HL-60 (cell line): ENCODE data around the gene SHISA6.

Source experiments
- DNase-seq, 2 experiments: peaks; one replicate each; pipeline ENCODE4 v3.0.0-alpha.2; 2010 to 2020; ENCODE audit warnings: low read depth in 1 of 2, low spot score in 1 of 2
- H3K27ac ChIP-seq: fragments of 250-450 bp; sonication (Bioruptor Pico); replicated peaks from 2 replicates; pipeline ENCODE4 v1.5.1; 2020; ENCODE audit warnings: mild to moderate bottlenecking, moderate library complexity
- H3K27me3 ChIP-seq: fragments of 250-450 bp; sonication (Bioruptor Pico); 2 replicates; pipeline ENCODE4 v1.5.1; 2021; ENCODE audit warnings: mild to moderate bottlenecking, moderate library complexity; ENCODE audit not compliant: insufficient read depth, poor library complexity, severe bottlenecking
- H3K4me3 ChIP-seq: replicated peaks from 2 replicates; pipeline ENCODE4 v1.5.1; 2011; ENCODE audit warnings: mild to moderate bottlenecking, control low read depth, low read length; ENCODE audit not compliant: insufficient read depth
- GABPA ChIP-seq: IDR thresholded peaks from 2 replicates; pipeline ENCODE4 v1.6.1; 2012; ENCODE audit warnings: low read depth
- POLR2AphosphoS5 ChIP-seq: IDR thresholded peaks from 2 replicates; pipeline ENCODE4 v1.6.1; 2012; ENCODE audit warnings: low read depth
- SPI1 ChIP-seq: IDR thresholded peaks from 2 replicates; pipeline ENCODE4 v1.6.1; 2012; ENCODE audit warnings: low read depth, mild to moderate bottlenecking, borderline replicate concordance
- TF ChIP-seq, protein P1 (sequence below): IDR thresholded peaks from 2 replicates; pipeline ENCODE4 v1.6.1; 2012; ENCODE audit warnings: low read depth; ENCODE audit not compliant: insufficient replicate concordance
- TF ChIP-seq, protein P2 (sequence below): IDR thresholded peaks from one replicate; pipeline ENCODE4 v1.5.1; 2011; ENCODE audit warnings: low read length, control low read depth, inconsistent platforms; ENCODE audit not compliant: insufficient read depth

SHISA6 gene

GRCh38 chr17:11369575-11369974 lies 128.6 kb downstream of the SHISA6 start:
- TF ChIP-seq, protein P1, sequence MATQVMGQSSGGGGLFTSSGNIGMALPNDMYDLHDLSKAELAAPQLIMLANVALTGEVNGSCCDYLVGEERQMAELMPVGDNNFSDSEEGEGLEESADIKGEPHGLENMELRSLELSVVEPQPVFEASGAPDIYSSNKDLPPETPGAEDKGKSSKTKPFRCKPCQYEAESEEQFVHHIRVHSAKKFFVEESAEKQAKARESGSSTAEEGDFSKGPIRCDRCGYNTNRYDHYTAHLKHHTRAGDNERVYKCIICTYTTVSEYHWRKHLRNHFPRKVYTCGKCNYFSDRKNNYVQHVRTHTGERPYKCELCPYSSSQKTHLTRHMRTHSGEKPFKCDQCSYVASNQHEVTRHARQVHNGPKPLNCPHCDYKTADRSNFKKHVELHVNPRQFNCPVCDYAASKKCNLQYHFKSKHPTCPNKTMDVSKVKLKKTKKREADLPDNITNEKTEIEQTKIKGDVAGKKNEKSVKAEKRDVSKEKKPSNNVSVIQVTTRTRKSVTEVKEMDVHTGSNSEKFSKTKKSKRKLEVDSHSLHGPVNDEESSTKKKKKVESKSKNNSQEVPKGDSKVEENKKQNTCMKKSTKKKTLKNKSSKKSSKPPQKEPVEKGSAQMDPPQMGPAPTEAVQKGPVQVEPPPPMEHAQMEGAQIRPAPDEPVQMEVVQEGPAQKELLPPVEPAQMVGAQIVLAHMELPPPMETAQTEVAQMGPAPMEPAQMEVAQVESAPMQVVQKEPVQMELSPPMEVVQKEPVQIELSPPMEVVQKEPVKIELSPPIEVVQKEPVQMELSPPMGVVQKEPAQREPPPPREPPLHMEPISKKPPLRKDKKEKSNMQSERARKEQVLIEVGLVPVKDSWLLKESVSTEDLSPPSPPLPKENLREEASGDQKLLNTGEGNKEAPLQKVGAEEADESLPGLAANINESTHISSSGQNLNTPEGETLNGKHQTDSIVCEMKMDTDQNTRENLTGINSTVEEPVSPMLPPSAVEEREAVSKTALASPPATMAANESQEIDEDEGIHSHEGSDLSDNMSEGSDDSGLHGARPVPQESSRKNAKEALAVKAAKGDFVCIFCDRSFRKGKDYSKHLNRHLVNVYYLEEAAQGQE, result no peak
- no peak for TF ChIP-seq GABPA
- no peak for TF ChIP-seq SPI1
- no peak for TF ChIP-seq POLR2AphosphoS5
- TF ChIP-seq, protein P2, sequence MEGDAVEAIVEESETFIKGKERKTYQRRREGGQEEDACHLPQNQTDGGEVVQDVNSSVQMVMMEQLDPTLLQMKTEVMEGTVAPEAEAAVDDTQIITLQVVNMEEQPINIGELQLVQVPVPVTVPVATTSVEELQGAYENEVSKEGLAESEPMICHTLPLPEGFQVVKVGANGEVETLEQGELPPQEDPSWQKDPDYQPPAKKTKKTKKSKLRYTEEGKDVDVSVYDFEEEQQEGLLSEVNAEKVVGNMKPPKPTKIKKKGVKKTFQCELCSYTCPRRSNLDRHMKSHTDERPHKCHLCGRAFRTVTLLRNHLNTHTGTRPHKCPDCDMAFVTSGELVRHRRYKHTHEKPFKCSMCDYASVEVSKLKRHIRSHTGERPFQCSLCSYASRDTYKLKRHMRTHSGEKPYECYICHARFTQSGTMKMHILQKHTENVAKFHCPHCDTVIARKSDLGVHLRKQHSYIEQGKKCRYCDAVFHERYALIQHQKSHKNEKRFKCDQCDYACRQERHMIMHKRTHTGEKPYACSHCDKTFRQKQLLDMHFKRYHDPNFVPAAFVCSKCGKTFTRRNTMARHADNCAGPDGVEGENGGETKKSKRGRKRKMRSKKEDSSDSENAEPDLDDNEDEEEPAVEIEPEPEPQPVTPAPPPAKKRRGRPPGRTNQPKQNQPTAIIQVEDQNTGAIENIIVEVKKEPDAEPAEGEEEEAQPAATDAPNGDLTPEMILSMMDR, result no peak
- no peak overlapping the region for H3K4me3 ChIP-seq
- H3K27ac ChIP-seq, result no peak overlapping the region
- DNase-seq, result no peak
- no peaks in the 10 kb centered on the region for H3K27me3 ChIP-seq

- Histone ChIP-seq H3K27ac (no peak overlapping the region), H3K4me3 (no peak overlapping the region), H3K27me3 (no peaks in the 10 kb centered on the region)
- TF ChIP-seq POLR2AphosphoS5, result no peak
- TF ChIP-seq GABPA, result no peak
- TF ChIP-seq, protein P1, result no peak
- TF ChIP-seq, protein P2, result no peak
- TF ChIP-seq SPI1, result no peak
- DNase-seq, result no peak
These were observed 131.7 kb downstream of the SHISA6 start for GRCh38 chr17:11372692-11373091.

DNA sequence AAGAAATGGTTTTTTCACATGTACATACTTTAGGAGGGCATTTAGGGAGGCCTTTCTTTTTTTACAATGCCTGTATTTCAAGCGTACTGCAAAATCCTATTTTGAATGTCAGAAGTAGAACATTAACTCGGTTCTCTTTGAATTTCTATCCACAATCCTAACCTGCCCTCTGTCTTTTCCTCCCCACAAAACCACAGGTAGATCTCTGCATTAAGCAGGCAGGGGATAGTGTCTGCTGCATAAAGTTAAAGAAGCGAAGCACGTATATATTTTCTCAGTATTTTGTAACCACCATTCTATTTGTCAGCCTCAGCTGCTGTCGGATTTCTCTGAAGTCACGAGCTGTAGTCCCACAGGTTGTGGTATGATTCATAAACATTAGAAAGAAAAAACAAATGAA lies 137.5 kb downstream of the SHISA6 start:
- Histone ChIP-seq H3K27me3 (no peaks in the 10 kb centered on the region), H3K4me3 (no peak overlapping the region), H3K27ac (no peak overlapping the region)
- no peak for DNase-seq
- TF ChIP-seq SPI1 (no peak), GABPA (no peak), POLR2AphosphoS5 (no peak)
- TF ChIP-seq, protein P1, result no peak
- TF ChIP-seq, protein P2, result no peak
